ENCODE data around the gene RPL6. TPM values are rescaled to one million over a fixed set of nuclear protein-coding genes. Genes with fewer than 3 reads are reported as not detected.
A peak's percentile ranks its signal among the peaks of the same experiment; 100 is the strongest.

The RPL6 gene
- total and polyA plus RNA-seq, 9 donors, result 1,882 to 3,614 (median 2,099) TPM

DNA sequence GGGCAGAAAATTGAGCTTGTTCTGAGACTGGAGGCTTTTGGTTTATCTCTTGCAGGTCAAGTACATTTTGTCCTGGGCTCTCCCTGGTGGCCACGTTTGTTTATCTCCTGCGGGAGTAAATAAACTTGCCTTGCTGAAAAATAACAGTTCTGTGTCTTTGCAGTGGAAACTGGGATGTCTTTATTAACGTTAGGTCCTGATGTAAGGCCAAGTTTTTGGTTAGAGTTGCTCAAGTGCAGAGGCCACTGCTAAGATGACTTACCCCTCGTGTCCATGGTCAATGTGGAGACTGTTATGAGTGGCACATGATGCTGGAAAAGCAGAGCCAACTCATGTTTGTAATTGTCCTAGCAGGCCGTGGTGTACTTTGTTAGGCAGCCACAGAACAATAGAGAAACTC lies 13.1 kb upstream of the RPL6 start:
- DNase-seq, result no peak
- Histone ChIP-seq H3K27ac (no peak overlapping the region), H3K4me1 (ENCODE audit: insufficient read depth) (peaks cover 4% of the 10 kb centered on the region), H3K4me3 (no peak overlapping the region), H3K36me3 (no peaks in the 10 kb centered on the region), H3K27me3 (no peaks in the 10 kb centered on the region), H3K9me3 (no peaks in the 10 kb centered on the region)
- intact Hi-C loops (cut with DNase I), result no loop called here
- WGBS, 3 donors, result 15 to 23% (median 21%) methylated on average over 5 of the region's 5 CpGs
- TF ChIP-seq EP300 (IDR thresholded peaks at IDR 0.05) (no peak), POLR2A (IDR thresholded peaks at IDR 0.05) (no peak)
- TF ChIP-seq, protein P1, sequence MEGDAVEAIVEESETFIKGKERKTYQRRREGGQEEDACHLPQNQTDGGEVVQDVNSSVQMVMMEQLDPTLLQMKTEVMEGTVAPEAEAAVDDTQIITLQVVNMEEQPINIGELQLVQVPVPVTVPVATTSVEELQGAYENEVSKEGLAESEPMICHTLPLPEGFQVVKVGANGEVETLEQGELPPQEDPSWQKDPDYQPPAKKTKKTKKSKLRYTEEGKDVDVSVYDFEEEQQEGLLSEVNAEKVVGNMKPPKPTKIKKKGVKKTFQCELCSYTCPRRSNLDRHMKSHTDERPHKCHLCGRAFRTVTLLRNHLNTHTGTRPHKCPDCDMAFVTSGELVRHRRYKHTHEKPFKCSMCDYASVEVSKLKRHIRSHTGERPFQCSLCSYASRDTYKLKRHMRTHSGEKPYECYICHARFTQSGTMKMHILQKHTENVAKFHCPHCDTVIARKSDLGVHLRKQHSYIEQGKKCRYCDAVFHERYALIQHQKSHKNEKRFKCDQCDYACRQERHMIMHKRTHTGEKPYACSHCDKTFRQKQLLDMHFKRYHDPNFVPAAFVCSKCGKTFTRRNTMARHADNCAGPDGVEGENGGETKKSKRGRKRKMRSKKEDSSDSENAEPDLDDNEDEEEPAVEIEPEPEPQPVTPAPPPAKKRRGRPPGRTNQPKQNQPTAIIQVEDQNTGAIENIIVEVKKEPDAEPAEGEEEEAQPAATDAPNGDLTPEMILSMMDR (IDR thresholded peaks at IDR 0.05), result no peak

DNA sequence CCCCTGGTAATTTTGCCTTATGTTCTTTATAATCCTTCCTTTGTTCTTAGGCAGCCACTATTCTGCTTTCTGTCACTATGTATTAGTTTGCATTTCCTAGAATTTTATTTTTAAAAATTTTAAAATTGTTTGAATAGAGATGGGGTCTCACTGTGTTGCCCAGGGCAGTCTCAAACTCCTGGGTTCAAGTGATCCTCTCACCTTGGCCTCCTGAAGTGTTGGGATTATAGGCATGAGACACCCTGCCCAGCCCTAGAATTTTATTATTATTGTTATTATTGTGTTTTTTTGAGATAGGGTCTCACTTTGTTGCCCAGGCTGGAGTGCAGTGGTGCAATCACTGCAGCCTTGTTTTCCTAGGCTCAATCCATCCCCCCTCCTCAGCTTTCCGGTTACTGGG lies 12.0 kb upstream of the RPL6 start:
- peaks cover 4% of the 10 kb centered on the region for H3K4me1 ChIP-seq (ENCODE audit: insufficient read depth)
- WGBS, 3 donors, result 93 to 97% (median 96%) methylated on average over 1 of the region's 1 CpG

DNA sequence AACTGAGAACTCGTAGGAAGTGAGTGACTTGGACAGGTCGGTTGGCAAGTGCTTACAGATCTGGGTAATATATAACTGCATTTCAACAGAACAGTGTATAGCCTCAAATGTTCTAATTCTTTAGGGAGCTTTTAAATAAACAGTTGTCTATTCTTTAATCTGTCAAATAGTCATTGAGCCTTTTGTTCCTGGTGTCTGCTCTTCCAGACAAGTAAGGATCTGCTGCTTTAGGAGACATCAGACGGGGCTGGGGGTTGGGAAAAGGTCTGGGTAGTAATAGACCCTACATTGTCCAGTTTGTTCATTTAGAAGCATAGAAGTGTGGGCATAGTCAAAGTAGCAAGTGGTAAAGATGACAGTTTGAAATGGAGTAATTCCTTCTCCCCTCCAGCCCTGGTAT lies 11.3 kb upstream of the RPL6 start:
- intact Hi-C loops (cut with DNase I), result no loop called here
- Histone ChIP-seq H3K9me3 (no peaks in the 10 kb centered on the region), H3K36me3 (no peaks in the 10 kb centered on the region), H3K27ac (no peak overlapping the region), H3K4me1 (ENCODE audit: insufficient read depth) (peaks cover 4% of the 10 kb centered on the region), H3K4me3 (no peak overlapping the region), H3K27me3 (no peaks in the 10 kb centered on the region)
- TF ChIP-seq EP300 (IDR thresholded peaks at IDR 0.05) (no peak), POLR2A (IDR thresholded peaks at IDR 0.05) (no peak)
- TF ChIP-seq, protein P1 (IDR thresholded peaks at IDR 0.05), result no peak
- DNase-seq, result no peak
- 85 to 89% (median 85%) methylated on average over 3 of the region's 3 CpGs for WGBS, 3 donors

More for the DNA sequence above, 12.0 kb upstream of the RPL6 start:
- intact Hi-C loops (cut with DNase I), result no loop called here
- TF ChIP-seq EP300 (IDR thresholded peaks at IDR 0.05), result no peak
- TF ChIP-seq, protein P1 (IDR thresholded peaks at IDR 0.05), result no peak
- TF ChIP-seq POLR2A (IDR thresholded peaks at IDR 0.05), result no peak
- Histone ChIP-seq H3K27me3 (no peaks in the 10 kb centered on the region), H3K4me3 (no peak overlapping the region), H3K9me3 (no peaks in the 10 kb centered on the region), H3K36me3 (no peaks in the 10 kb centered on the region), H3K27ac (no peak overlapping the region)
- no peak for DNase-seq

DNA sequence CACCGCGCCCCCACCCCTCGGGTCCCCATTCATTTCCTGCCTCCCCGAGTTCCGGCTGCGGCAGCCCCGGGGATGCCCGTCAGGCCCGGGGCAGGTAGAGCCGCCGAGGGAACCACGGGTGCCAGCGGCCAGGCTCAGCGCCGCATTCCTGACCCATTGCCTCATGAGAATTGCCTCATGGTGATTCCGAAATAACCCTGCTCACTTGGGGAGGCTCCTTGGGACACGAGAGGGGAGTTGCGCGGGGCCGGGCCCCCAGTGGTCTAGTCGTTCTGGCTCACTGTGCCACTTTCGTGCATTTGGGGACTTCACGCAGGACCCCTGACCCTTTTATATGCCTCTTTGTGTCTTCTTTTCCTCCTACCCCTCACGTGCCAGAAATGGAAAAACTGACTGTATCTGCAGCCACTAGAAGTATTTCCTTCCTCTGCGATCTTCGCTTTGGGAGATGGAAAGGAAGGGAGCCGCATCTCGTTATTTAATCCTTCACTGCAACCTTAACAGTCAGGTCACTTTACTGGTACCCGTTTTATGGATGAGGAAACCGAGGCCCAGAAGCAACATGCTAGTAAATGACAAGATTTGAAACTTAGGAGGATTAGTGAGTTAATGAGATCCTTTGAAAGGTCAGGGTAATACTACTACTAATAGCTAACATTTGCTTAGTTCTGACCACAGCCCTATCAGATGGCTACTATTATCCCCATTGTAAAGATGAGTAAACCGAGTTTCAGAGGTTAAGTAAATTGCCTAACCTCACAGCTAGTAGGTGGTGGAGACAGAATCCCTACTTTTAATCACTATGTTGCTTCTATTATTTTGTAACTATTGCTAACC lies 10.1 kb upstream of the RPL6 start:
- Histone ChIP-seq H3K36me3 (no peaks in the 10 kb centered on the region), H3K4me1 (ENCODE audit: insufficient read depth) (peaks cover 4% of the 10 kb centered on the region), H3K9me3 (no peaks in the 10 kb centered on the region), H3K4me3 (peak overlapping the region; percentile 67), H3K27ac (peak overlapping the region; percentile 82 to 84), H3K27me3 (no peaks in the 10 kb centered on the region)
- peak; percentile 60 to 77 (median 73) for DNase-seq
- intact Hi-C loops (cut with DNase I), result no loop called here
- 4 to 5% (median 4%) methylated on average over 30 to 31 of the region's 31 CpGs for WGBS, 3 donors
- TF ChIP-seq, protein P1 (IDR thresholded peaks at IDR 0.05), result no peak
- TF ChIP-seq EP300 (IDR thresholded peaks at IDR 0.05) (no peak), POLR2A (IDR thresholded peaks at IDR 0.05) (no peak)

Data from ovary (tissue), 9 donors.